Inferior parietal cortex (tissue), 1 donor: ENCODE measurements around the gene CACNA1A.
"Not testable (repeated sequence)": the region's sequence is repeated elsewhere in the genome, so short reads cannot be mapped to it uniquely, and the experiment has no call there.

Source experiments
- DNase-seq: peaks from one replicate; pipeline ENCODE4 v3.0.0-alpha.2; 2016; ENCODE audit errors: extremely low spot score

Gene CACNA1A

DNA sequence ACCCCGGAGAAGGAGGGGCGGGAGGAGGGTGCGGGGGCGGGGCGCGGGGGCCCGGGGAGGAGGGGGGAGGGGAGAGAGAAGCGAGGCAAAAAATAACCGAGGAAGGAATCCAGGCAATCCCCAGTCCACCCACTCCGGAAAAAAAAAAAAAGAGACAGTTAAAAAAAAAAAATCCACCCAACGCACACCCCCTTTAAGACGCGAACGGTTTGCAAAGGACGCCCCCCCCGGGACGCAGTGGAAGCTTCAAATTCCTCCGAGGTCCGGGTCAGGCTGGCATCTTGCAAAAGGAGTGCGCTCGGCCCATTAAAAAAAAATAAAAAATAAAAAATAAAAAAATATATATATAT lies at the start of gene CACNA1A:
CACNA1A (minus strand) TSS at position 9 of the 350 bp plus-strand sequence. CDS start 255 bp downstream, outside the sequence.
- no peak for DNase-seq

DNA sequence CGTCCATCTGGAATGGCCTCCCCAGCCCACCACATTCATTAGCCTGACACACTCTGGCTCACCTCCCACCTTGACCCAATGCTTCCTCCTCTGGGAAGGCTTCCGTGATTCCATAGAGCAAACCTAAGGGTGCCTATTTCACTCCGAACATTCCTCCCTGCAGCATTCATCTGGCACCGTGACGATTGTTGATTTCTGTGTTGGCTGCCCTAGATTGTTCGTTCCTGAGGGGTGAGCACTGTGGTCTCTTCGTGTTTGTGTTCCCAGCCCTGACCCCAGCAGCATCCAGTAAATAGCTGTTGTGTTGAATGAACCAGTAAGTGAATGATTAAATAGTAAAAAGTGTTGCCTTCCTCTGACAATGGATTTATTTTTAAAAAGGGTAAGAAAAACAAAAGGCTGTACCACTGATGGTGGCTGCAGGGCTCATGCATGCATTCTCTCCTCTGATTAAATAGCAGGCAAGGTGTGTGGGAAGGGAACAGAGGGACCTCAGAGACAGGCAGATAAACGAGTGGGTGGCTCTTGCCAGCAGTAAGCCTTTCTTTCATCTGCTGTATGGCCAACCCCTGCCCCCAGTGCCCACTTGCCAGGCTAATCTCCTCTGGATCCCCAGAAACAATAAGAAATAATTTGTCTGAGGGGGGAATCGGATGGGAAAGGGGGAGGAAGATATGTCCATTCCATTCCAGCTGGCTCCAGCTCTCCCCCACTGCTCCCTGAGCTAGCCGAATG lies 48.4 kb upstream of the CACNA1A start:
- no peak for DNase-seq

DNA sequence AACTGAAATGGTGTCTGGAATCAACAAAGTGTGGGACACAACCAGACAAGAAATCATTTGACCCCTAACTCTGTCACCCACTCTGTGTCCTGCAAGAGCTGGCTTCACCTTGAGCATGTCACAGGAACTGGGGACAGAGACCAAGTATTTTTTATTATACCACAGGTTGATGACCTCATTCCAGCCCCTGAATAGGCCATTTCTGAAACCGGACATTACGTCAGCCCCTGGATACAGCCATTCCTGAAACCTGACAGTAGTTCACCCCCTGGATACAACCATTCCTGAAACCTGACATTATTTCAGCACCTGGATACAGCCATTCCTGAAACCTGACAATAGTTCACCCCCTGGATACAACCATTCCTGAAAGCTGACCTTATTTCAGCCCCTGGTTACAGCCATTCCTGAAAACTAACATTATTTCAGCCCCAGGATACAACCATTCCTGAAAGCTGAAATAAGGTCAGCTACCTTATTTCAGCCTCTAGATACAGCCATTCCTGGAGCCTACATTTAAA lies 47.7 kb upstream of the CACNA1A start:
- no peak for DNase-seq

- DNase-seq, result peak; percentile 25
These were observed 41.9 kb upstream of the CACNA1A start for GRCh38 chr19:13548131-13548530.

- DNase-seq, result no peak
These were observed 40.8 kb upstream of the CACNA1A start for GRCh38 chr19:13547102-13547501.

DNA sequence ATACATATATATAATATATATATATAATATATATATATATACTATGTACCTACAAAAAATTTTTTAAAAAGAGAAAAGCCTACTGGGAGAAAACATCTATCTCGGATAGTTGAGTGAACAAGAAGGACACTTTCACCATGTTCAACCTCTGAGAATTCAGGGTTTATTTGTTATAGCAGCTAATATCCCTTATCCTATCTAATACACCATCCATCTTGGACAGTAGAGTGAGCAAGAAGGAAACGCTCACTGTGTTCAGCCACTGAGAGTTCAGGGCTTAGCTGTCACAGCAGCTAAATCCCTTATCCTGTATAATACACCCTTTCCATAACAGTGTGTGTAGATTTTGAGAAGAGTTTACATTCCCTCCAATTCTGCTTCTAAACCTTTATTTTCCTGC lies 38.1 kb upstream of the CACNA1A start:
- DNase-seq, result no peak

DNA sequence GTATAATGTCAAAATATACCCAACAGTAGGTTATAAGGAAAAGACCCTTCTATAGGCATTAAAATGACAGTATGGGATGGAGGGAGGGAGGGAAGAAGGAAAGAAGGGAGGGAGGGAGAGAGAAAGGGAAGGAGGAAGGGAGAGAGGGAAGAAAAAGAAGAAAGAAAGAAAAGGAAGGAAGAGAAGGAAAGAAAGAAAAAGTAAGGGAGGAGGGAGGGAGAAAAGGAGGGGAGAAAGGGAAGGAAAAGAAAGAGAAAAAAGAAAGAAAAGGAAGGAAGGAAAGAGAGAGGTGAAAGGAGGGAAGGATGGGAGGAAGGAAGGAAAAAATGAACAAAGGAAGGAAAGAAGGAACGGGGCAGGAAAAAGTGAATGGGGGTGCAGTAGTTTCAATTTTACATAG lies 35.3 kb upstream of the CACNA1A start:
- no peak for DNase-seq

GRCh38 chr19:13539332-13539731 lies 33.1 kb upstream of the CACNA1A start:
- no peak for DNase-seq

- DNase-seq, result no peak
These were observed 32.4 kb upstream of the CACNA1A start for GRCh38 chr19:13538601-13539253.

DNA sequence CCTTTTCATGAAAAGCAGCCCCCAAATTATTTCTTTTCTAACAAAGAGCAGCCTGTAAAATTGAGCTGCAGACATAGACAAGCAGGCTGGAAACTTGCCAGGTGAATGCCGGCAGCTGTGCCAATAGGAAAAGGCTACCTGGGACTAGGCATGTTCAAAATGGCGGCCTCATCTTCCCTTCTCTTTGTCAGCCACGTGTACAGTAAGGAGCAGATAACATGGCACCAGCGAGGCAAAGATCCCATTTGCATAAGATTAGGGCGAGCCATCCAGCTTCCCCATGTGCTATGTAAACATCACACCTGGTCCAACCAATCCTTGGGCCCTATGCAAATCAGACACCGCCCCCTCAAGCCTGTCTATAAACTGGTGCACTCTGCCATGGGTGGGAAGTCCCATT lies 31.2 kb upstream of the CACNA1A start:
- DNase-seq, result no peak

GRCh38 chr19:13530720-13531119 lies 24.4 kb upstream of the CACNA1A start:
- DNase-seq, result no peak

GRCh38 chr19:13529721-13530120 lies 23.4 kb upstream of the CACNA1A start:
- DNase-seq, result not testable (repeated sequence)

DNA sequence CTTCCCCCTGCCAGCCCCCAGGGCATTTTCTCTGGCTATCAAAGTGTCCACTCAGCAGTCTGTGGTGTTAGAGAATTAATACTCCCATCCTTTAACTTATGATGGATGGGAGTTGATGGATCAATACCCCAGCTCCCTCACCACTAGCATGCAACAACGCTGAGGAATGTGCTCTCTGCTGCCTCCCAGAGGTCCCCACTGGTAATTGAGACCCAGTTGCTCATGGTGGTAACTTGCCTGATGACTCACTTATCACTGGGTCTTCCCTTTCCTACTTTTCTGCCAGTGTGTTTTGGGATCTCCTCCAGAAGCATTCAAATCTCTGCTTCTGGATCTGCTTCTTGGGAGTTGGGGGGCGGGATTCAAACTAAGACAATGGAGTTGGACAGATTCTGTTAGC lies 20.3 kb upstream of the CACNA1A start:
- DNase-seq, result no peak

- DNase-seq, result no peak
These were observed 14.8 kb upstream of the CACNA1A start for GRCh38 chr19:13521066-13521465.

DNA sequence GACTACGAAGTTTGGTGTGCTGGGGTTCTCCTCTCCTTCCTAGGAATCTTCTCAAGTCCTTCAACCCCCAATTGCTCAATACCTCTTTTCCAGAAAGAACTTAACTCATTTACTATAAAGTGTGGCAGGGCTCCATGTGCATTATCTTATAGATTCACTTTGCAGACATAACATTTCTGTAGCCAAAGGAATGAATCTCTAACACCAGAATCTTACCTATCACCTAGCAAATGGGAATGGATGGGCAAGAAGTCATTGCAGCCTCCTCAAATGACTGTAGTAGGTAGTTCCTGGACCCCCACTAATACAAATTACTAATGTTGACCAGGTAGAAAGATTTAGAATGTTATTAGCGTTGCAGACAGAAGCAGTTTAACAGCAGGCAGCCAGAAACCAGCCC lies 5.7 kb upstream of the CACNA1A start:
- no peak for DNase-seq

GRCh38 chr19:13507053-13507611 lies 853 bp upstream of the CACNA1A start:
- no peak for DNase-seq

DNA sequence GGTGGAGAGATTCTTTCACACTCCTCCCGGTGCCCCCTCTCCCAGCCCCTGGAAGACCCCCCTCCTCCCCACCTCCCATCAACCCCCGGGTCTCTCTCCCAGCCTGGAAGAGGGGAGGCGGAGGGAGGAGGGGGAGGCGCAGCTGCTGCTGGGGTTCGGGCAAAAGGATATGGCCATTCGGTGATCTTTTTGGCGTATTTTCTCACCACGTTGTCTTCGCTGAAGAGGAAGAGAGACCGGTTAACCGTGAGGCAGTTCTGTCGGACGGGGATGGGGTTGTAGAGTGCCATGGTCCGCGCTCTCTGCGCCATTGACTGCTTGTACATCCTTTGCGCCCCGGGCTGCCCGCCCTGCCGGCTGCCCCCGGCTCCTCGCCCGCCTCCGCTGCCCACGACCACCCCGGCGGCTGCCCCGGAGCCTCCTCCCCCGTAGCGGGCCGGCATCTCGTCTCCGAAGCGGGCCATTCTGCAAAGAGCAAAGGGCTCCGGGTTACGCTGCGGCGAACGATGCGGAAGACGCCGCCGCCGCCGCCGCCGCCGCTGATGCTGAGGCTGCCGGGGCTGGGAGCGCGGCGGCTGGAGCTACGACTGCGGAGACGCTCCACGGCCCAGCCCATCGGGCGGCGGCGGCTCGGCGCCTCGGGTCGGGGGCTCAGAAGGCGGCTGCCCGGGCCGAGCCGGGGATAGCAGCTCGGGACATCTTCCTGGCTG lies 363 bp downstream of the CACNA1A start:
- DNase-seq, result no peak

DNA sequence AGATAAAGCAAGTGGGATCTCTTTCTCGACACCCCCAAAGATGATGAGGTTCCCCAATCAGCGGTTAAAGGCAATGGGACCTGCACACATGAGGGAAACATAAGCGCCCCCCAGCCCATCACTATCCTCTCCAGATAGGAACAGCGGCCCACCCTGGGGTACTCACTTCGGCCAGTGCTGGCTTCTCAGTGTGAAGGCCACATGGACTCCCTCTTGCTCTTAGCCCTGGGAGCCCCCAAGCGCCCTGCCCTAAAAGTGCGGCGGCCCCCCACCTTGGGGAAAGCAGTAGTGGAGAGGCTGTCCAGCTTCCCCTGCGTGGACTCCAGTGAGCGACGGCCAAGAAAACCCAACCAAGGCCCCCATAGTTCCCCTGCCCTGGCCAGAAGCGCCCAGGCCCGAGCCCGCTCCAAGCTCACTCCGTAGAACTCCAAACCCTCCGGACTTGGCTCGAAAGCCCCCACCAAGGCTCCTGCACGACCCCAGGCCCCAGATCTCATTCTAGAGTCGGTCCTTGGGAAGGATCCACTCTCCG lies 1.0 kb downstream of the CACNA1A start:
- DNase-seq, result no peak

DNA sequence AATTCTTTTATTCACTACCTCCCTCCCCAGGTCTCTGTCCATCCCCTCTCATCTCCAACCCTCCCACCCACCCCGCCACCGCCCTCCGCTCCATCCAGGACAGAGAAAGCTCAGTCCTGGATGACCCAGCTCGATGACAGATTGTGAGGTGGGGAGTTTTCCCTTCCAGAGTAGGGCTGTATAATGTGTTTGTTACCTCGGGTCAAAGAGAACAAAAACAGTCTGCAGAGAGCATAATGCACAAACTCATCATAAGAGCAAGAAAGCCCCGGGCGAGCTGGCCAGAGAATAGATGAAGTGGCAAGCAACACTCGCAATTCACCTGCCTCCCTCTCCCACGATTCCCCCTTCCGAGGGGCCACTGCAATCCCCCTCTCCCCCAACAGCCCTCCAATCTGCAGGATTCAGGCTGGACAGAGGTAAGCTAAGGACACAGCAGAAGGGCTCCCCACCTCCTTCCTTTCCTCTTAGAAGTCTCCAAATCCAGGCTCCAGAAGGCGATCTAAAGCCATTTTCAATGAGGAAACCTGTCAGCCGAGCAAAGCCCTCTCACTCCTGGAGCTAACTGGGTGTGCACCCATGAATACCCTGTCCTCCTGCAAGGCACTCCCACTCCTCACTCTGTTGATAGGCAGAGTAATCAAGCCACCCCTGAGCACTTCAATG lies 2.6 kb downstream of the CACNA1A start:
- no peak for DNase-seq

DNA sequence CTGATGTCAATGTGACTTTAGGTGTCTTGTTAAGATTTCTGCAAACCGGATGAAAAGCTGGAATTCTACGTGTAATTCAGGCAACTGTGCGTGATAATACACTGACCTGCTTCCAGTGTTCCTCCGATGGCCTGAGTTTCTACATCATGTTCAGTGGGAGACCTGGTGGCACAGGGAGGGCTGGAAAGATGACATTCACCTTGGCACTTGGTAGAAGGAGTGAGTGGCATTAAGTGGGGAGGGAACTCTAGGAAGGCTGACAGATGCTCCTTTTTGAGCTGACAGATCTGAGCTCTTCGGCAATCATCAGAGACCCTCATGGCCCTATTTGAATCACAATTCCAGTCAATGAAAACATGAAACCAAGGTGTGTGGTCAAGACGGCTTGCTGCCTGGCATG lies 4.0 kb downstream of the CACNA1A start:
- no peak for DNase-seq

- no peak for DNase-seq
These were observed 6.6 kb downstream of the CACNA1A start for GRCh38 chr19:13499692-13500091.
